KMS-11 (cell line): Measurements from ENCODE around the gene ZKSCAN1.

Experiments
- H2AFZ ChIP-seq: fragments of 200-600 bp; sonication (generic); 2 replicates; pipeline ENCODE4 v1.6.1; 2016; ENCODE audit warnings: antibody characterized with exemption, mixed run types, low read depth
- H3K27ac ChIP-seq: fragments of 200-600 bp; sonication (generic); 2 replicates; pipeline ENCODE4 v1.6.1; 2016; ENCODE audit warnings: mild to moderate bottlenecking, mixed run types
- H3K27me3 ChIP-seq: fragments of 200-600 bp; sonication (generic); 2 replicates; pipeline ENCODE4 v1.6.1; 2017; ENCODE audit warnings: mild to moderate bottlenecking, low read depth, mixed run types, moderate library complexity; ENCODE audit not compliant: insufficient read depth
- H3K36me3 ChIP-seq: fragments of 200-600 bp; sonication (generic); 2 replicates; pipeline ENCODE4 v1.6.1; 2017; ENCODE audit warnings: mild to moderate bottlenecking, mixed run types; ENCODE audit not compliant: insufficient read depth
- H3K4me1 ChIP-seq: fragments of 200-600 bp; sonication (generic); 2 replicates; pipeline ENCODE4 v1.6.1; 2016; ENCODE audit warnings: mild to moderate bottlenecking, low read depth, mixed run types; ENCODE audit not compliant: poor library complexity, severe bottlenecking
- H3K4me2 ChIP-seq: fragments of 200-600 bp; sonication (generic); 2 replicates; pipeline ENCODE4 v1.7.0; 2016; ENCODE audit warnings: mild to moderate bottlenecking, mixed run types
- H3K4me3 ChIP-seq: fragments of 200-600 bp; sonication (generic); IDR thresholded peaks from 2 replicates; pipeline ENCODE4 v1.6.1; 2017; ENCODE audit warnings: low read depth, low read length, mixed read lengths; ENCODE audit not compliant: insufficient read depth
- H3K79me2 ChIP-seq: fragments of 200-600 bp; sonication (generic); 2 replicates; pipeline ENCODE4 v1.6.1; 2016; ENCODE audit warnings: low read depth, mixed run types; ENCODE audit not compliant: insufficient read depth
- H3K9ac ChIP-seq: fragments of 200-600 bp; sonication (generic); 2 replicates; pipeline ENCODE4 v1.6.1; 2016; ENCODE audit warnings: mild to moderate bottlenecking, mixed run types
- H4K20me1 ChIP-seq: fragments of 200-600 bp; sonication (generic); 2 replicates; pipeline ENCODE4 v1.6.1; 2016; ENCODE audit warnings: mild to moderate bottlenecking, mixed run types; ENCODE audit not compliant: insufficient read depth
- TF ChIP-seq, protein P1 (sequence below): fragments of 200-600 bp; sonication (generic); conservative IDR thresholded peaks from 2 replicates; pipeline ENCODE4 v1.6.1; 2017; ENCODE audit warnings: low read depth, mild to moderate bottlenecking, antibody characterized with exemption, low read length, moderate library complexity, mixed read lengths

ZKSCAN1 gene

GRCh38 chr7:100048680-100049079, 33.3 kb downstream of the ZKSCAN1 start:
- H3K27ac ChIP-seq, result no peak overlapping the region
- no peak overlapping the region; the same call in 1 of the 2 replicates for H3K4me2 ChIP-seq
- H4K20me1 ChIP-seq, result no peaks in the 10 kb centered on the region
- H3K36me3 ChIP-seq, result no peaks in the 10 kb centered on the region
- no peak overlapping the region for H3K9ac ChIP-seq
- no peaks in the 10 kb centered on the region for H3K79me2 ChIP-seq
- TF ChIP-seq, protein P1, sequence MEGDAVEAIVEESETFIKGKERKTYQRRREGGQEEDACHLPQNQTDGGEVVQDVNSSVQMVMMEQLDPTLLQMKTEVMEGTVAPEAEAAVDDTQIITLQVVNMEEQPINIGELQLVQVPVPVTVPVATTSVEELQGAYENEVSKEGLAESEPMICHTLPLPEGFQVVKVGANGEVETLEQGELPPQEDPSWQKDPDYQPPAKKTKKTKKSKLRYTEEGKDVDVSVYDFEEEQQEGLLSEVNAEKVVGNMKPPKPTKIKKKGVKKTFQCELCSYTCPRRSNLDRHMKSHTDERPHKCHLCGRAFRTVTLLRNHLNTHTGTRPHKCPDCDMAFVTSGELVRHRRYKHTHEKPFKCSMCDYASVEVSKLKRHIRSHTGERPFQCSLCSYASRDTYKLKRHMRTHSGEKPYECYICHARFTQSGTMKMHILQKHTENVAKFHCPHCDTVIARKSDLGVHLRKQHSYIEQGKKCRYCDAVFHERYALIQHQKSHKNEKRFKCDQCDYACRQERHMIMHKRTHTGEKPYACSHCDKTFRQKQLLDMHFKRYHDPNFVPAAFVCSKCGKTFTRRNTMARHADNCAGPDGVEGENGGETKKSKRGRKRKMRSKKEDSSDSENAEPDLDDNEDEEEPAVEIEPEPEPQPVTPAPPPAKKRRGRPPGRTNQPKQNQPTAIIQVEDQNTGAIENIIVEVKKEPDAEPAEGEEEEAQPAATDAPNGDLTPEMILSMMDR, result no peak
- no peaks in the 10 kb centered on the region; the same call in 1 of the 2 replicates for H3K27me3 ChIP-seq
- H2AFZ ChIP-seq, result peak overlapping the region; percentile 98; the same call in 1 of the 2 replicates
- H3K4me3 ChIP-seq, result no peak overlapping the region
- H3K4me1 ChIP-seq, result peaks cover 12% of the 10 kb centered on the region

GRCh38 chr7:100049441-100050291, 34.3 kb downstream of the ZKSCAN1 start, which contains the start of gene ZSCAN21:
TSS of gene ZSCAN21 (plus strand) at chr7:100049774. CDS start at chr7:100057007, 7,233 bp downstream.
- no peaks in the 10 kb centered on the region; the same call in 1 of the 2 replicates for H3K27me3 ChIP-seq
- peak within 1 kb of the TSS; percentile 21; the same call in 1 of the 2 replicates for H3K27ac ChIP-seq
- no peaks in the 10 kb centered on the region for H3K36me3 ChIP-seq
- H3K4me3 ChIP-seq, result peak within 1 kb of the TSS; percentile 53
- H4K20me1 ChIP-seq, result no peaks in the 10 kb centered on the region
- no peaks in the 10 kb centered on the region for H3K79me2 ChIP-seq
- H3K4me1 ChIP-seq, result peaks cover 12% of the 10 kb centered on the region
- TF ChIP-seq, protein P1, result no peak
- H3K4me2 ChIP-seq, result peak within 1 kb of the TSS; percentile 91
- H2AFZ ChIP-seq, result peak within 1 kb of the TSS; percentile 98
- peak within 1 kb of the TSS; percentile 55; the same call in 1 of the 2 replicates for H3K9ac ChIP-seq

GRCh38 chr7:100051611-100052010, 36.2 kb downstream of the ZKSCAN1 start:
- no peak overlapping the region for H3K4me2 ChIP-seq

GRCh38 chr7:100053215-100053614, 37.8 kb downstream of the ZKSCAN1 start:
- H4K20me1 ChIP-seq, result no peaks in the 10 kb centered on the region
- peaks cover 12% of the 10 kb centered on the region for H3K4me1 ChIP-seq
- no peak overlapping the region for H3K27ac ChIP-seq
- H3K36me3 ChIP-seq, result no peaks in the 10 kb centered on the region
- H3K4me2 ChIP-seq, result no peak overlapping the region
- no peak overlapping the region for H3K4me3 ChIP-seq
- TF ChIP-seq, protein P1, result peak; percentile 43; the same call in 1 of the 2 replicates
- no peak overlapping the region for H3K9ac ChIP-seq
- H2AFZ ChIP-seq, result no peak overlapping the region
- H3K27me3 ChIP-seq, result no peaks in the 10 kb centered on the region; the same call in 1 of the 2 replicates
- H3K79me2 ChIP-seq, result no peaks in the 10 kb centered on the region

More at GRCh38 chr7:100051611-100052010, 36.2 kb downstream of the ZKSCAN1 start:
- Histone ChIP-seq H3K9ac (no peak overlapping the region), H3K79me2 (no peaks in the 10 kb centered on the region), H3K27me3 (no peaks in the 10 kb centered on the region; the same call in 1 of the 2 replicates), H3K36me3 (no peaks in the 10 kb centered on the region), H2AFZ (no peak overlapping the region), H3K4me1 (peaks cover 12% of the 10 kb centered on the region), H3K4me3 (no peak overlapping the region), H4K20me1 (no peaks in the 10 kb centered on the region), H3K27ac (no peak overlapping the region)
- TF ChIP-seq, protein P1, result no peak
